ENCODE measurements around the gene MAGI1. TPM values are rescaled to one million over a fixed set of nuclear protein-coding genes. Genes with fewer than 3 reads are reported as not detected.
"Not testable (repeated sequence)": the region's sequence is repeated elsewhere in the genome, so short reads cannot be mapped to it uniquely, and the experiment has no call there.

The MAGI1 gene
- total RNA-seq, 1 donor from 2014 or later, result 5.0 TPM

GRCh38 chr3:65516998-65517397 lies 521.7 kb downstream of the MAGI1 start:
- no peak for TF ChIP-seq CTCF (IDR thresholded peaks at IDR 0.05; ENCODE audit: insufficient read depth, low read length, severe bottlenecking)
- DNase-seq (ENCODE audit: low read depth) (no peak), FAIRE-seq (no peak)

GRCh38 chr3:65514317-65514716 lies 524.4 kb downstream of the MAGI1 start:
- FAIRE-seq; H3K36me3 ChIP-seq (ENCODE audit: control insufficient read depth, insufficient read depth, low read length); DNase-seq (ENCODE audit: low read depth); H3K4me3 ChIP-seq (ENCODE audit: low read depth, low read length); H3K27me3 ChIP-seq (ENCODE audit: control insufficient read depth, insufficient read depth, low read length): not testable (repeated sequence)

More at GRCh38 chr3:65516998-65517397, 521.7 kb downstream of the MAGI1 start:
- Histone ChIP-seq H3K27me3 (ENCODE audit: control insufficient read depth, insufficient read depth, low read length) (no peaks in the 10 kb centered on the region), H3K4me3 (ENCODE audit: low read depth, low read length) (no peak overlapping the region), H3K36me3 (ENCODE audit: control insufficient read depth, insufficient read depth, low read length) (no peaks in the 10 kb centered on the region)

- H3K27me3 ChIP-seq (ENCODE audit: control insufficient read depth, insufficient read depth, low read length); DNase-seq (ENCODE audit: low read depth); H3K36me3 ChIP-seq (ENCODE audit: control insufficient read depth, insufficient read depth, low read length); FAIRE-seq; H3K4me3 ChIP-seq (ENCODE audit: low read depth, low read length): not testable (repeated sequence)
These were observed 529.3 kb downstream of the MAGI1 start for GRCh38 chr3:65509423-65509794.

- FAIRE-seq (no peak), DNase-seq (ENCODE audit: low read depth) (no peak)
- no peak for TF ChIP-seq CTCF (IDR thresholded peaks at IDR 0.05; ENCODE audit: insufficient read depth, low read length, severe bottlenecking)
- Histone ChIP-seq H3K27me3 (ENCODE audit: control insufficient read depth, insufficient read depth, low read length) (no peaks in the 10 kb centered on the region), H3K4me3 (ENCODE audit: low read depth, low read length) (no peak overlapping the region), H3K36me3 (ENCODE audit: control insufficient read depth, insufficient read depth, low read length) (no peaks in the 10 kb centered on the region)
These were observed 529.8 kb downstream of the MAGI1 start for GRCh38 chr3:65508750-65509422.

GRCh38 chr3:65507437-65507836 lies 531.3 kb downstream of the MAGI1 start:
- DNase-seq (ENCODE audit: low read depth), result no peak
- H3K4me3 ChIP-seq (ENCODE audit: low read depth, low read length), result no peak overlapping the region
- H3K27me3 ChIP-seq (ENCODE audit: control insufficient read depth, insufficient read depth, low read length), result no peaks in the 10 kb centered on the region
- no peaks in the 10 kb centered on the region for H3K36me3 ChIP-seq (ENCODE audit: control insufficient read depth, insufficient read depth, low read length)
- TF ChIP-seq CTCF (IDR thresholded peaks at IDR 0.05; ENCODE audit: insufficient read depth, low read length, severe bottlenecking), result no peak
- no peak for FAIRE-seq

- TF ChIP-seq CTCF (IDR thresholded peaks at IDR 0.05; ENCODE audit: insufficient read depth, low read length, severe bottlenecking), result no peak
- FAIRE-seq (no peak), DNase-seq (ENCODE audit: low read depth) (peak; percentile 44)
- H3K27me3 ChIP-seq (ENCODE audit: control insufficient read depth, insufficient read depth, low read length), result no peaks in the 10 kb centered on the region
- no peaks in the 10 kb centered on the region for H3K36me3 ChIP-seq (ENCODE audit: control insufficient read depth, insufficient read depth, low read length)
- no peak overlapping the region for H3K4me3 ChIP-seq (ENCODE audit: low read depth, low read length)
These were observed 534.9 kb downstream of the MAGI1 start for GRCh38 chr3:65503776-65504175.

GRCh38 chr3:65502526-65502925 lies 536.2 kb downstream of the MAGI1 start:
- Histone ChIP-seq H3K27me3 (ENCODE audit: control insufficient read depth, insufficient read depth, low read length) (no peaks in the 10 kb centered on the region), H3K36me3 (ENCODE audit: control insufficient read depth, insufficient read depth, low read length) (no peaks in the 10 kb centered on the region), H3K4me3 (ENCODE audit: low read depth, low read length) (no peak overlapping the region)
- no peak for TF ChIP-seq CTCF (IDR thresholded peaks at IDR 0.05; ENCODE audit: insufficient read depth, low read length, severe bottlenecking)
- no peak for FAIRE-seq
- no peak for DNase-seq (ENCODE audit: low read depth)

Data from bronchial epithelial cell (primary cell).